ENCODE results near the gene DDIT4L. TPM values are rescaled to one million over a fixed set of nuclear protein-coding genes. Genes with fewer than 3 reads are reported as not detected.
"Not testable (repeated sequence)": the region's sequence is repeated elsewhere in the genome, so short reads cannot be mapped to it uniquely, and the experiment has no call there.

Gene DDIT4L
- total RNA-seq, 4 donors from 2014 or later: 1.5 to 3.2 (median 2.5) TPM

- no peak for DNase-seq (ENCODE audit: low spot score)
- ATAC-seq (ENCODE audit: low FRiP score): no peak
- no peak for TF ChIP-seq CTCF (IDR thresholded peaks at IDR 0.05)
These were observed 7.8 kb upstream of the DDIT4L start for GRCh38 chr4:100198061-100198460.

GRCh38 chr4:100196388-100197071 is 6.3 kb upstream of the DDIT4L start:
- ATAC-seq (ENCODE audit: low FRiP score): not testable (repeated sequence)

GRCh38 chr4:100190643-100191600 is 654 bp upstream of the DDIT4L start:
- DNase-seq (ENCODE audit: low spot score) (no peak), ATAC-seq (ENCODE audit: low FRiP score) (peak; percentile 51)
- no peak for TF ChIP-seq CTCF (IDR thresholded peaks at IDR 0.05)

More at GRCh38 chr4:100196388-100197071, 6.3 kb upstream of the DDIT4L start:
- not testable (repeated sequence) for DNase-seq (ENCODE audit: low spot score)

GRCh38 chr4:100188829-100189228 is 1.4 kb downstream of the DDIT4L start:
- DNase-seq (ENCODE audit: low spot score) (no peak), ATAC-seq (ENCODE audit: low FRiP score) (no peak)
- no peak for TF ChIP-seq CTCF (IDR thresholded peaks at IDR 0.05)

GRCh38 chr4:100187781-100188180 is 2.5 kb downstream of the DDIT4L start:
- DNase-seq (ENCODE audit: low spot score) (no peak), ATAC-seq (ENCODE audit: low FRiP score) (no peak)
- TF ChIP-seq CTCF (IDR thresholded peaks at IDR 0.05): no peak

- no peak for ATAC-seq (ENCODE audit: low FRiP score)
- no peak for TF ChIP-seq CTCF (IDR thresholded peaks at IDR 0.05)
- DNase-seq (ENCODE audit: low spot score): no peak
These were observed 5.5 kb downstream of the DDIT4L start for GRCh38 chr4:100184787-100185186.

- ATAC-seq (ENCODE audit: low FRiP score) (no peak), DNase-seq (ENCODE audit: low spot score) (no peak)
- TF ChIP-seq CTCF (IDR thresholded peaks at IDR 0.05): no peak
These were observed 12.4 kb downstream of the DDIT4L start for GRCh38 chr4:100177855-100178254.

Data from omental fat pad (tissue), 4 donors.